HG03565 (cell line): ENCODE measurements around the gene SOX9.
"Not testable (repeated sequence)": the region's sequence is repeated elsewhere in the genome, so short reads cannot be mapped to it uniquely, and the experiment has no call there.

Source experiments
- ATAC-seq: cut with Tn5 transposase; IDR thresholded peaks from one replicate; pipeline ENCODE4 v1.9.1; 2021; ENCODE audit warnings: mild to moderate bottlenecking, moderate library complexity; ENCODE audit not compliant: unreplicated experiment

The SOX9 gene

DNA sequence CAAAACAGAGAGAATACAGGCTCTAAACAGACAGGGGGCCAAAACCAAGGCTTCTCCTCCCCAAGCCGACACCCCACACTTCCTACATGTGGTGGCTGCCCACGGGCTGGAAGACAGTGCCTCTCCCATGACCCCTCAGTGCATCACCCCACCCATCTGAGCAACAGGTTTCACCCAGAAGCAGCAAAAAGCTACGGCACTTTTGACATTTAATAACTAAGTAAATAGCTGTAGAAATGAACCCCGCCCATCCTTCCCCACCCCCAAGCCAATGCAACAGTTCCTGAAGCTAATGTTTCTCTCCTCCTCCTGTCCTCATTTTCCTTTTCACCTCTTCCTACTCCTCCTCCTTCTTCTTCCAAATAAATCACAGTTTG, 9.9 kb upstream of the SOX9 start:
- no peak for ATAC-seq

- ATAC-seq: no peak
Measured at GRCh38 chr17:72111336-72111923, 9.4 kb upstream of the SOX9 start.

DNA sequence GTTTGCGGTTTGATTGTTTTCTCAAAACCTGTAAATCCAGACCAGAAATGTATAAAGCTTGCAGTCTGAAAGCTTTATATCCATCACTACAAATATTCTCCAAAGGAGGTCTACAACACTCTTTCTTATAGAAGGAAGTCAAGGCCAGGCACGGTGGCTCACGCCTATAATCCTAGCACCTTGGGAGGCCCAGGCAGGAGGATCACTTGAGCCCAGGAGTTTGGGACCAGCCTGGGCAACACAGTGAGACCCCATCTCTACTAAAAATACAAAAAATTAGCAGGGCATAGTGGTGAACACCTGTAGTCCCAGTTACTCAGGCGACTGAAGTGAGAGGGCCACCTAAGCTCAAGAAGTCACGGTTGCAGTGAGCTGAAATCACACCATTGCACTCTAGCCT, 8.9 kb upstream of the SOX9 start:
- ATAC-seq: not testable (repeated sequence)

- no peak for ATAC-seq
Measured at GRCh38 chr17:72113751-72114150, 7.1 kb upstream of the SOX9 start.

DNA sequence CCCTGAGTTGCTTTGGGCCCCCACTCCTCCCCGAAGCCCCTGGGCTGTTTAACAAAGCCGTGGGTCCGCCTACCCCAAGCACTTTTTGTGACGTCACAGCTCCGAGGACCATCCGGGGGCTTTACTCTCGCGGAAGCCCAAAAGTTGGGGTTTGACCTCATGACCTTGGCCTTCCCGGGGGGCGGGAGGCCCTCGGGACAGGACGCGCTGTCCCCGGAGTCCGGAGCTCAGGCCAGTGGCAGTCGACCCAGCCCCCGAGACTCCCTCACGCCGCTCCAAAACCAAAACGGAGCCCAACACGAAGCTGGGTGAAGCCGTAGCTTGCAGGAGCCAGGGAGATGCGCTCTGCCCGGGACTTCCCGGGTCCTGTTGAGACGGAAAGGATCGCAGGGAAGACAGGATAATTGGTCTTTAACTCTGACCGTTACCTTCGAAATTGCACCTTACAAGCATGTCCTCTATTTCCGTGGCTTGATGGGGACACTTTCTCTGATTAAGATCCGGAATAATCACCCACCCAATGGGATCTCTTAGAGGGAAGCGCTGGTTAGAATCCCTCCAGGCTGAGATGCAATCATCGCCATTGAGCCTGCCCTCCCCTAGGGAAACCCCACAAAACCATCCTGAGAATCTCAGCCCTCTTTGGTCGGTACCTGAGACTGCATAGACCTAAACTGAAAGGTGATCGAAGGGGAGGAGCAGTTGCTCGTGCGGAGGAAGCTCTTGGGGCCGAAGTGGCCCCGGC, 4.9 kb upstream of the SOX9 start:
- no peak for ATAC-seq

DNA sequence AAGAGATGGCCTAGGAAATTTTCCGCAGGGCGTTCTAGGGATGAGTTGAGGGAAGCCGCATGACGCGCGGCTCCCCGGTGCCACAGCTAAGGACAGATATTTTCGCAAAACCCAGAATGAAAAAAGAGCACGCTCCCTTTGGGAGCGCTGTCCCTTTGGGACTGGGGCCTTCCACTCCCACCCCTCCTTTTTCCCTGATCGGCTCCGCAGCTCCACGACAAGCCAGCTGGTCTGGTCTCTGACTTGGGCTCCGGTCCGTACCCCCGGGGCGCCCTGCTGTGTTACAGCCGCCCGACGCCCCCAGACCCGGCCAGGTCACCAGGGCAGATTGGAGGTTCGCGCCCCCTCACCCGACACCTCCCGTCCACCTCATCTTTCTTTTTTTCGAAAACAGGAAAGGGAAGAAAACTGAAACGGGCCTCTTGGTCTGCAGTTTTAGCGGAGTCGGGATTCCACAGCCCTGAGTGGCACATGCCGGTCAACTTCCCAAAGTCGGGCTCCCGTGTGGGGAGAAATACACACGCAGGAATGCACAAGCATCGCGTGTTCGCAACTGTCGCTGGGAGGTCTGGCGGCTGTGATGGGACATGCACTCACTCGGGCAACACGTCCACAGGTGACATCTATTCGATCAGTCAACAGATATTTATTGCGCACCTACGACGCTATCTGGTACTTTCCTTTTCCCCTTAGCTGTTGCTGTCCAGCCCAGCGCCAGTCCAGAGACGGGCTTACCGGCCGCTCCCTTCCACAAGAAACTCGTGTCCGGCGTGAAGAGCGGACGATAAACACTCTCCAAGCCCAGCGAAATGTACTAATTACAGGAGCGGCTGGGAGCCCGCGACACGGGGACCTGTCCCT, 3.9 kb upstream of the SOX9 start:
- no peak for ATAC-seq

DNA sequence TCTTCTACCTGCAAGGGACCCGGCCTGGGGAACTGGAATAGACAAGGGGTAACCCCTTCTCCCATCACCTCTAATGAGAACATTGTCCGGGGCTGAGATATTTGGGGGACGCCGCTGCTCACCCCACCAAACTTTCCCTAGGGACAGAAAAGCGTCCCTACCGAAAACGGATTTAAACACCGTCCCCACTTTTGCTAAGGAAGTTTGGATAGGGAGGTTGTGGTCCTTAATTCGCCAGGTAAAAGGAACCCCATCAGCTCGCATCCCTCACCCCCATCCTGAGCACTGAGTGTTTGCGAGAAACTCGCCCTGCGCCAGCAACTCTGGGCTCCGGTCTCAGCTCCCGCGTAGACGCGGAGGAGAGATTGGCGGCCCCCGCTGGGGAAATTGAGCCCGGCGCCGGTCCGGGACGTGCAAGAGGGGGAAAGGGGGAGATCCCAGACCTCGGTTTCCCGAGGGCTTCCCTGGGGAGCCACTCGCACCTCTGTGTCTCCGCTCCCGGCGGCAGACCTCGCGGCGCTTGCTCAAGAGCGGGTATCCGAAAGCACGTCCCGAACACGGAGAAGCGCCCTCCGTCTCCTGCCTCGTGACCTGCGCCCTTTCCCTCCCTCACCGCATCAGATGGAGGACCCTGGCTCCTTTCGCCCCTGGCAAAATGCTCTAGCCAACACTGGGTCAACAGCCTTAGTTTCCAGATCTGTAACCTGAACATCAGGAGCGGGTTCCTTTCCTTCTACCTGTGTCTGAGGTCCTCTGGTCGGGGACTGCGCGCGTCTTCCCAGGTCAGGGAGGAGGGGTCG, 3.1 kb upstream of the SOX9 start:
- no peak for ATAC-seq

GRCh38 chr17:72118335-72119076, 2.3 kb upstream of the SOX9 start:
- no peak for ATAC-seq

- no peak for ATAC-seq
Measured at GRCh38 chr17:72119077-72119872, 1.5 kb upstream of the SOX9 start.

- no peak for ATAC-seq
Measured at GRCh38 chr17:72119873-72120641, 763 bp upstream of the SOX9 start.

- no peak for ATAC-seq
Measured at GRCh38 chr17:72121164-72122009, 567 bp downstream of the SOX9 start.

GRCh38 chr17:72122010-72122764, 1.4 kb downstream of the SOX9 start:
- ATAC-seq: no peak

DNA sequence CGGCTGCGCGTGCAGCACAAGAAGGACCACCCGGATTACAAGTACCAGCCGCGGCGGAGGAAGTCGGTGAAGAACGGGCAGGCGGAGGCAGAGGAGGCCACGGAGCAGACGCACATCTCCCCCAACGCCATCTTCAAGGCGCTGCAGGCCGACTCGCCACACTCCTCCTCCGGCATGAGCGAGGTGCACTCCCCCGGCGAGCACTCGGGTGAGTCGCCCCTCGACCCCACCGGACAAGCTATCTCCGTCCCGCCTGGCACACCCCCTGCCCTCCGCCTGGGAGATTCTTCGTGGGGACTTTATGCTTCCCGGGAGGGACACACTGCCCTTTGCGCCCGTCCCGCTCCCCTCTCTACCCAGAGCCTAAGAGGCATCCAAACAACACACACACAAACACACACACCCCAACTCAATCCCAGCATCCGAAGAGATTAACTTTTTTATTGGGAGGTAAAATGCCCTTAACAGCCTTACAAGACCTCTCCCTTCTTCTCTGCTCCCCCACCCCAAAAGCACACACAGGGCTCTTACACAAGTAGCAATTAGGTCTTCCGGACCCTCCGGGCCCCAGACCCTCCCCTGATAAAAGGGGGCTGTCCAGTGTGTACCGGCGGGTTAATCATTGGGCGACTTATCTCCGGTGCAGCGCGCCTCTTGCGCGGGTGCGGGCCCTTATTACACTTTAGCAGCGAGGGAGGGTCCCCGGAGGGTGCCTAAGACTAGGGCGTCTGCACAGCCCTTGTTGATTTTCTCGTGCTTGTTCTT, 2.1 kb downstream of the SOX9 start:
- ATAC-seq: no peak

- ATAC-seq: no peak
Measured at GRCh38 chr17:72123530-72124437, 3.0 kb downstream of the SOX9 start.

DNA sequence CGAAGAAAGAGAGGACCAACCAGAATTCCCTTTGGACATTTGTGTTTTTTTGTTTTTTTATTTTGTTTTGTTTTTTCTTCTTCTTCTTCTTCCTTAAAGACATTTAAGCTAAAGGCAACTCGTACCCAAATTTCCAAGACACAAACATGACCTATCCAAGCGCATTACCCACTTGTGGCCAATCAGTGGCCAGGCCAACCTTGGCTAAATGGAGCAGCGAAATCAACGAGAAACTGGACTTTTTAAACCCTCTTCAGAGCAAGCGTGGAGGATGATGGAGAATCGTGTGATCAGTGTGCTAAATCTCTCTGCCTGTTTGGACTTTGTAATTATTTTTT, 3.6 kb downstream of the SOX9 start:
- ATAC-seq: no peak

GRCh38 chr17:72125226-72125651, 4.4 kb downstream of the SOX9 start:
- ATAC-seq: no peak
